SK-N-SH (cell line): Measurements from ENCODE around the gene SUPT4H1. TPM values are rescaled to one million over a fixed set of nuclear protein-coding genes. Genes with fewer than 3 reads are reported as not detected.
A peak's percentile ranks its signal among the peaks of the same experiment; 100 is the strongest.

Source experiments
- CTCF ChIA-PET: fragments of 300-600, 350-600 bp; formaldehyde crosslinking; extraction: SDS; loops from one replicate; lab custom pipeline; 2021; lab: Yijun Ruan, JAX
- POLR2A ChIA-PET: fragments of 350-600 bp; sonication (Branson Sonifier 250); formaldehyde crosslinking; extraction: SDS; loops from one replicate; lab custom pipeline; 2020; ENCODE audit warnings: antibody characterized with exemption, inconsistent platforms; lab: Yijun Ruan, JAX
- DNase-seq: peaks from one replicate; pipeline ENCODE4 v3.0.0; 2012
- H2AFZ ChIP-seq: fragments of 200-600 bp; sonication (generic); 2 replicates; pipeline ENCODE4 v1.8.1; 2016; ENCODE audit warnings: antibody characterized with exemption, mild to moderate bottlenecking, low read depth
- H3F3A ChIP-seq: fragments of 200-600 bp; sonication (generic); replicated peaks from 2 replicates; pipeline ENCODE3; 2016; ENCODE audit warnings: antibody characterized with exemption, mild to moderate bottlenecking; ENCODE audit not compliant: insufficient read depth
- H3K27ac ChIP-seq, 2 experiments: fragments of 200-500 bp in 1 of 2; fragments of 200-600 bp in 1 of 2; sonication (Bioruptor generic) in 1 of 2; sonication (generic), shearing (Covaris generic) in 1 of 2; 2 replicates each; pipeline versions ENCODE4 v1.5.1 to v1.6.1; 2014 to 2016; ENCODE audit warnings: low read depth in 2 of 2, inconsistent platforms in 1 of 2, low read length in 1 of 2, mild to moderate bottlenecking in 1 of 2, mixed read lengths in 1 of 2
- H3K27me3 ChIP-seq: fragments of 200-600 bp; sonication (generic), shearing (Covaris generic); 2 replicates; pipeline ENCODE4 v1.6.1; 2016; ENCODE audit warnings: mixed run types; ENCODE audit not compliant: insufficient read depth
- H3K36me3 ChIP-seq, 2 experiments: fragments of 200-500 bp in 1 of 2; fragments of 200-600 bp in 1 of 2; sonication (Bioruptor generic) in 1 of 2; sonication (generic) in 1 of 2; replicated peaks in 1 of 2; 2 replicates each; pipeline versions ENCODE3 to v1.5.1; 2014 to 2016; ENCODE audit warnings: low read length in 1 of 2, mild to moderate bottlenecking in 1 of 2; ENCODE audit not compliant: insufficient read depth in 2 of 2, control insufficient read depth in 1 of 2
- H3K4me1 ChIP-seq, 2 experiments: fragments of 200-500 bp in 1 of 2; fragments of 200-600 bp in 1 of 2; sonication (Bioruptor generic) in 1 of 2; sonication (generic), shearing (Covaris generic) in 1 of 2; 2 replicates each; pipeline versions ENCODE4 v1.5.1 to v1.6.1; 2014 to 2016; ENCODE audit warnings: low read depth in 1 of 2, low read length in 1 of 2, mixed run types in 1 of 2; ENCODE audit not compliant: insufficient read depth in 2 of 2, control insufficient read depth in 1 of 2
- H3K4me2 ChIP-seq: fragments of 200-600 bp; sonication (generic), shearing (Covaris generic); 2 replicates; pipeline ENCODE4 v1.6.1; 2017; ENCODE audit warnings: mixed run types
- H3K4me3 ChIP-seq, 2 experiments: fragments of 200-500 bp in 1 of 2; fragments of 200-600 bp in 1 of 2; sonication (Bioruptor generic) in 1 of 2; sonication (generic), shearing (Covaris generic) in 1 of 2; 2 replicates each; pipeline versions ENCODE4 v1.5.1 to v1.8.1; 2014 to 2016; ENCODE audit warnings: low read depth in 2 of 2, inconsistent platforms in 1 of 2, low read length in 1 of 2, mild to moderate bottlenecking in 1 of 2, mixed read lengths in 1 of 2, moderate library complexity in 1 of 2
- H3K79me2 ChIP-seq: fragments of 200-600 bp; sonication (generic); 2 replicates; pipeline ENCODE4 v1.8.1; 2017; ENCODE audit warnings: mild to moderate bottlenecking; ENCODE audit not compliant: insufficient read depth
- H3K9ac ChIP-seq: fragments of 200-600 bp; sonication (generic); 2 replicates; pipeline ENCODE4 v1.6.1; 2017; ENCODE audit warnings: mixed run types
- H3K9me2 ChIP-seq: fragments of 200-600 bp; sonication (generic); 2 replicates; pipeline ENCODE4 v1.6.1; 2017; ENCODE audit warnings: mixed run types
- H3K9me3 ChIP-seq: fragments of 200-600 bp; sonication (generic); 2 replicates; pipeline ENCODE4 v1.6.1; 2017; ENCODE audit warnings: mixed run types, mild to moderate bottlenecking, moderate library complexity
- H4K20me1 ChIP-seq: fragments of 200-600 bp; sonication (generic); 2 replicates; pipeline ENCODE4 v1.6.1; 2017; ENCODE audit warnings: mild to moderate bottlenecking, mixed run types; ENCODE audit not compliant: insufficient read depth
- CHD2 ChIP-seq: fragments of 150-350 bp; IDR thresholded peaks from 2 replicates; pipeline ENCODE4 v1.6.1; 2018; ENCODE audit warnings: low read length; ENCODE audit not compliant: partially characterized antibody
- EP300 ChIP-seq, 2 experiments: IDR thresholded peaks; 2 replicates each; pipeline versions ENCODE4 v1.4.0 to v1.6.1; 2012; ENCODE audit warnings: borderline replicate concordance in 1 of 2, low read depth in 1 of 2, low read length in 1 of 2
- FOXJ3 ChIP-seq: sonication (generic); formaldehyde crosslinking; IDR thresholded peaks from 2 replicates; pipeline ENCODE4 v1.5.1; 2020; ENCODE audit warnings: mild to moderate bottlenecking, missing genetic modification reagents
- FOXM1 ChIP-seq: IDR thresholded peaks from 2 replicates; pipeline ENCODE4 v1.4.0; 2012; ENCODE audit warnings: low read depth, mild to moderate bottlenecking
- GATA2 ChIP-seq: sonication (generic); formaldehyde crosslinking; IDR thresholded peaks from 2 replicates; pipeline ENCODE4 v1.5.0; 2020; ENCODE audit warnings: mild to moderate bottlenecking, missing genetic modification reagents
- JUND ChIP-seq: IDR thresholded peaks from 2 replicates; pipeline ENCODE4 v1.4.0; 2012
- NFIC ChIP-seq: IDR thresholded peaks from 2 replicates; pipeline ENCODE4 v1.4.0; 2012; ENCODE audit warnings: borderline replicate concordance
- POLR2AphosphoS5 ChIP-seq: IDR thresholded peaks from 2 replicates; pipeline ENCODE4 v1.6.1; 2012; ENCODE audit warnings: low read depth, low read length
- RFX5 ChIP-seq: IDR thresholded peaks from 2 replicates; pipeline ENCODE4 v1.6.1; 2012; ENCODE audit warnings: mild to moderate bottlenecking, improper control_type of control experiment, low read length
- TAF1 ChIP-seq: IDR thresholded peaks from 2 replicates; pipeline ENCODE4 v1.6.1; 2012; ENCODE audit warnings: low read depth, mild to moderate bottlenecking, low read length, moderate library complexity, borderline replicate concordance
- TCF12 ChIP-seq: IDR thresholded peaks from 2 replicates; pipeline ENCODE4 v1.4.0; 2012
- USF1 ChIP-seq: IDR thresholded peaks from 2 replicates; pipeline ENCODE4 v1.4.0; 2012; ENCODE audit warnings: low read depth, borderline replicate concordance
- YY1 ChIP-seq: IDR thresholded peaks from 2 replicates; pipeline ENCODE4 v1.4.0; 2012; ENCODE audit warnings: low read depth, mild to moderate bottlenecking
- WGBS: methylation state at CpG from one replicate; pipeline ENCODE4 v1.1.6; 2017; ENCODE audit warnings: low lambda C conversion rate; 5-methylcytosine and 5-hydroxymethylcytosine counted together
- polyA plus RNA-seq, 3 experiments: library from polyadenylated mRNA; depleted of rRNA; stranded (reverse); fragments of >200 nt; gene quantifications; 2 replicates each; pipeline ENCODE4 v1.2.3, GENCODE V29; 2012
- TF ChIP-seq, protein P1 (sequence below): IDR thresholded peaks from 2 replicates; pipeline ENCODE4; 2012
- TF ChIP-seq, protein P2 (sequence below): IDR thresholded peaks from 2 replicates; pipeline ENCODE4 v1.6.1; 2012; ENCODE audit warnings: mild to moderate bottlenecking, low read depth, low read length, moderate library complexity
- TF ChIP-seq, protein P3 (sequence below): fragments of 200-600 bp; sonication (generic); IDR thresholded peaks from 2 replicates; pipeline ENCODE4 v1.6.1; 2017; ENCODE audit warnings: antibody characterized with exemption, mild to moderate bottlenecking, moderate library complexity
- TF ChIP-seq, protein P4 (sequence below): fragments of 150-350 bp; IDR thresholded peaks from 2 replicates; pipeline ENCODE4 v1.6.1; 2016; ENCODE audit warnings: mild to moderate bottlenecking, low read depth, low read length
- TF ChIP-seq, protein P5 (sequence below): IDR thresholded peaks from 2 replicates; pipeline ENCODE4 v1.4.0; 2012; ENCODE audit warnings: low read depth, borderline replicate concordance
- TF ChIP-seq, protein P6 (sequence below): fragments of 150-350 bp; IDR thresholded peaks from 2 replicates; pipeline ENCODE4 v1.6.1; 2017; ENCODE audit warnings: antibody characterized with exemption, low read length, low read depth, borderline replicate concordance

Gene SUPT4H1
- 165 and 205 TPM in 2 replicates for polyA plus RNA-seq (2012; rRNA removed)
- polyA plus RNA-seq (2012; cell fraction: cytosol; rRNA removed): 216 and 229 TPM in 2 replicates
- polyA plus RNA-seq (2012; cell fraction: nucleus; rRNA removed): 54.9 and 92.8 TPM in 2 replicates

- POLR2A ChIA-PET: interaction anchor here (0.6 to 4.4 kb wide), 22 partner anchors 8 to 502 kb away, joined by 3 to 57 read pairs (median 6); partner anchors contain the start of genes MRPS23, MTMR4, RNF43 and TSPOAP1
- Histone ChIP-seq H3K27ac (peak within 1 kb of the TSS; percentile 69 to 80), H3K27me3 (no peaks in the 10 kb centered on the region), H3K9ac (peak within 1 kb of the TSS; percentile 86), H3K79me2 (peaks cover 16% of the 10 kb centered on the region), H3K36me3 (peaks cover 28 to 40% of the 10 kb centered on the region in 2 experiments), H3K4me2 (peak within 1 kb of the TSS; percentile 98), H3K4me3 (peak within 1 kb of the TSS; percentile 74 to 99), H2AFZ (peak within 1 kb of the TSS; percentile 96), H3K9me2 (no peaks in the 10 kb centered on the region), H3F3A (peaks cover 5% of the 10 kb centered on the region), H3K9me3 (no peaks in the 10 kb centered on the region), H3K4me1 (peaks cover 0 to 10% of the 10 kb centered on the region in 2 experiments; a peak in 2 of 4 replicates), H4K20me1 (no peaks in the 10 kb centered on the region)
- DNase-seq: peak; percentile 99
- 1% methylated on average over 56 of the region's 60 CpGs for WGBS
- CTCF ChIA-PET: interaction anchor here (0.8 to 5.3 kb wide), 13 partner anchors 9 to 102 kb away, joined by 3 to 27 read pairs (median 4); partner anchors contain the start of gene RNF43
- TF ChIP-seq FOXJ3: no peak
- peak; percentile 96 for TF ChIP-seq CHD2
- TF ChIP-seq USF1: no peak
- TF ChIP-seq POLR2AphosphoS5: peak; percentile 97
- 0 out of 2 replicates have a peak, but pooled peaks have one; percentile 4 for TF ChIP-seq GATA2 (CRISPR knock-in tag)
- TF ChIP-seq YY1: peak; percentile 69; the same call in 1 of the 2 replicates
- no peak for TF ChIP-seq FOXM1
- peak; percentile 50; the same call in 1 of the 2 replicates for TF ChIP-seq TCF12
- peak; percentile 1 to 51; a peak in 2 of 4 replicates for TF ChIP-seq EP300 (IDR thresholded peaks at IDR 0.05; ENCODE audit: borderline replicate concordance in 1 of 2, low read depth in 1 of 2, low read length in 1 of 2)
- TF ChIP-seq, protein P1, sequence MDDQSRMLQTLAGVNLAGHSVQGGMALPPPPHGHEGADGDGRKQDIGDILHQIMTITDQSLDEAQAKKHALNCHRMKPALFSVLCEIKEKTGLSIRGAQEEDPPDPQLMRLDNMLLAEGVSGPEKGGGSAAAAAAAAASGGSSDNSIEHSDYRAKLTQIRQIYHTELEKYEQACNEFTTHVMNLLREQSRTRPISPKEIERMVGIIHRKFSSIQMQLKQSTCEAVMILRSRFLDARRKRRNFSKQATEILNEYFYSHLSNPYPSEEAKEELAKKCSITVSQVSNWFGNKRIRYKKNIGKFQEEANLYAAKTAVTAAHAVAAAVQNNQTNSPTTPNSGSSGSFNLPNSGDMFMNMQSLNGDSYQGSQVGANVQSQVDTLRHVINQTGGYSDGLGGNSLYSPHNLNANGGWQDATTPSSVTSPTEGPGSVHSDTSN: no peak
- TF ChIP-seq JUND: no peak
- TF ChIP-seq, protein P2, sequence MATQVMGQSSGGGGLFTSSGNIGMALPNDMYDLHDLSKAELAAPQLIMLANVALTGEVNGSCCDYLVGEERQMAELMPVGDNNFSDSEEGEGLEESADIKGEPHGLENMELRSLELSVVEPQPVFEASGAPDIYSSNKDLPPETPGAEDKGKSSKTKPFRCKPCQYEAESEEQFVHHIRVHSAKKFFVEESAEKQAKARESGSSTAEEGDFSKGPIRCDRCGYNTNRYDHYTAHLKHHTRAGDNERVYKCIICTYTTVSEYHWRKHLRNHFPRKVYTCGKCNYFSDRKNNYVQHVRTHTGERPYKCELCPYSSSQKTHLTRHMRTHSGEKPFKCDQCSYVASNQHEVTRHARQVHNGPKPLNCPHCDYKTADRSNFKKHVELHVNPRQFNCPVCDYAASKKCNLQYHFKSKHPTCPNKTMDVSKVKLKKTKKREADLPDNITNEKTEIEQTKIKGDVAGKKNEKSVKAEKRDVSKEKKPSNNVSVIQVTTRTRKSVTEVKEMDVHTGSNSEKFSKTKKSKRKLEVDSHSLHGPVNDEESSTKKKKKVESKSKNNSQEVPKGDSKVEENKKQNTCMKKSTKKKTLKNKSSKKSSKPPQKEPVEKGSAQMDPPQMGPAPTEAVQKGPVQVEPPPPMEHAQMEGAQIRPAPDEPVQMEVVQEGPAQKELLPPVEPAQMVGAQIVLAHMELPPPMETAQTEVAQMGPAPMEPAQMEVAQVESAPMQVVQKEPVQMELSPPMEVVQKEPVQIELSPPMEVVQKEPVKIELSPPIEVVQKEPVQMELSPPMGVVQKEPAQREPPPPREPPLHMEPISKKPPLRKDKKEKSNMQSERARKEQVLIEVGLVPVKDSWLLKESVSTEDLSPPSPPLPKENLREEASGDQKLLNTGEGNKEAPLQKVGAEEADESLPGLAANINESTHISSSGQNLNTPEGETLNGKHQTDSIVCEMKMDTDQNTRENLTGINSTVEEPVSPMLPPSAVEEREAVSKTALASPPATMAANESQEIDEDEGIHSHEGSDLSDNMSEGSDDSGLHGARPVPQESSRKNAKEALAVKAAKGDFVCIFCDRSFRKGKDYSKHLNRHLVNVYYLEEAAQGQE: no peak; the same call in none of the 2 replicates
- TF ChIP-seq RFX5: no peak
- peak; percentile 96 for TF ChIP-seq TAF1
- TF ChIP-seq, protein P3, sequence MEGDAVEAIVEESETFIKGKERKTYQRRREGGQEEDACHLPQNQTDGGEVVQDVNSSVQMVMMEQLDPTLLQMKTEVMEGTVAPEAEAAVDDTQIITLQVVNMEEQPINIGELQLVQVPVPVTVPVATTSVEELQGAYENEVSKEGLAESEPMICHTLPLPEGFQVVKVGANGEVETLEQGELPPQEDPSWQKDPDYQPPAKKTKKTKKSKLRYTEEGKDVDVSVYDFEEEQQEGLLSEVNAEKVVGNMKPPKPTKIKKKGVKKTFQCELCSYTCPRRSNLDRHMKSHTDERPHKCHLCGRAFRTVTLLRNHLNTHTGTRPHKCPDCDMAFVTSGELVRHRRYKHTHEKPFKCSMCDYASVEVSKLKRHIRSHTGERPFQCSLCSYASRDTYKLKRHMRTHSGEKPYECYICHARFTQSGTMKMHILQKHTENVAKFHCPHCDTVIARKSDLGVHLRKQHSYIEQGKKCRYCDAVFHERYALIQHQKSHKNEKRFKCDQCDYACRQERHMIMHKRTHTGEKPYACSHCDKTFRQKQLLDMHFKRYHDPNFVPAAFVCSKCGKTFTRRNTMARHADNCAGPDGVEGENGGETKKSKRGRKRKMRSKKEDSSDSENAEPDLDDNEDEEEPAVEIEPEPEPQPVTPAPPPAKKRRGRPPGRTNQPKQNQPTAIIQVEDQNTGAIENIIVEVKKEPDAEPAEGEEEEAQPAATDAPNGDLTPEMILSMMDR: no peak
- TF ChIP-seq, protein P4, sequence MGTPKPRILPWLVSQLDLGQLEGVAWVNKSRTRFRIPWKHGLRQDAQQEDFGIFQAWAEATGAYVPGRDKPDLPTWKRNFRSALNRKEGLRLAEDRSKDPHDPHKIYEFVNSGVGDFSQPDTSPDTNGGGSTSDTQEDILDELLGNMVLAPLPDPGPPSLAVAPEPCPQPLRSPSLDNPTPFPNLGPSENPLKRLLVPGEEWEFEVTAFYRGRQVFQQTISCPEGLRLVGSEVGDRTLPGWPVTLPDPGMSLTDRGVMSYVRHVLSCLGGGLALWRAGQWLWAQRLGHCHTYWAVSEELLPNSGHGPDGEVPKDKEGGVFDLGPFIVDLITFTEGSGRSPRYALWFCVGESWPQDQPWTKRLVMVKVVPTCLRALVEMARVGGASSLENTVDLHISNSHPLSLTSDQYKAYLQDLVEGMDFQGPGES: no peak
- TF ChIP-seq, protein P5, sequence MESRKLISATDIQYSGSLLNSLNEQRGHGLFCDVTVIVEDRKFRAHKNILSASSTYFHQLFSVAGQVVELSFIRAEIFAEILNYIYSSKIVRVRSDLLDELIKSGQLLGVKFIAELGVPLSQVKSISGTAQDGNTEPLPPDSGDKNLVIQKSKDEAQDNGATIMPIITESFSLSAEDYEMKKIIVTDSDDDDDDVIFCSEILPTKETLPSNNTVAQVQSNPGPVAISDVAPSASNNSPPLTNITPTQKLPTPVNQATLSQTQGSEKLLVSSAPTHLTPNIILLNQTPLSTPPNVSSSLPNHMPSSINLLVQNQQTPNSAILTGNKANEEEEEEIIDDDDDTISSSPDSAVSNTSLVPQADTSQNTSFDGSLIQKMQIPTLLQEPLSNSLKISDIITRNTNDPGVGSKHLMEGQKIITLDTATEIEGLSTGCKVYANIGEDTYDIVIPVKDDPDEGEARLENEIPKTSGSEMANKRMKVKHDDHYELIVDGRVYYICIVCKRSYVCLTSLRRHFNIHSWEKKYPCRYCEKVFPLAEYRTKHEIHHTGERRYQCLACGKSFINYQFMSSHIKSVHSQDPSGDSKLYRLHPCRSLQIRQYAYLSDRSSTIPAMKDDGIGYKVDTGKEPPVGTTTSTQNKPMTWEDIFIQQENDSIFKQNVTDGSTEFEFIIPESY: peak; percentile 50
- TF ChIP-seq NFIC: peak; percentile 71
- TF ChIP-seq, protein P6, sequence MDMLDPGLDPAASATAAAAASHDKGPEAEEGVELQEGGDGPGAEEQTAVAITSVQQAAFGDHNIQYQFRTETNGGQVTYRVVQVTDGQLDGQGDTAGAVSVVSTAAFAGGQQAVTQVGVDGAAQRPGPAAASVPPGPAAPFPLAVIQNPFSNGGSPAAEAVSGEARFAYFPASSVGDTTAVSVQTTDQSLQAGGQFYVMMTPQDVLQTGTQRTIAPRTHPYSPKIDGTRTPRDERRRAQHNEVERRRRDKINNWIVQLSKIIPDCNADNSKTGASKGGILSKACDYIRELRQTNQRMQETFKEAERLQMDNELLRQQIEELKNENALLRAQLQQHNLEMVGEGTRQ: no peak
Observed at GRCh38 chr17:58351831-58352595, at the start of gene SUPT4H1. Gene SUPT4H1, minus strand, starts transcription at chr17:58352201. Its CDS starts 66 bp downstream, at chr17:58352135.
